OCI-LY3 (cell line): ENCODE data around the gene TNFRSF14.

ENCODE experiments used
- H2AFZ ChIP-seq: fragments of 200-600, 300-600 bp; shearing (Covaris generic); 2 replicates; pipeline ENCODE4 v1.6.0; 2014; ENCODE audit warnings: antibody characterized with exemption, low read depth, low read length
- H3K27ac ChIP-seq: fragments of 200-600, 300-600 bp; sonication (generic); 2 replicates; pipeline ENCODE4 v1.5.1; 2014; ENCODE audit warnings: mild to moderate bottlenecking, low read length, moderate library complexity, mixed read lengths
- H3K27me3 ChIP-seq: fragments of 200-600, 300-600 bp; sonication (generic); 2 replicates; pipeline ENCODE4 v1.6.1; 2014; ENCODE audit warnings: low read depth, low read length, mixed read lengths
- H3K36me3 ChIP-seq: fragments of 200-600, 300-600 bp; sonication (generic); replicated peaks from 2 replicates; pipeline ENCODE3; 2014; ENCODE audit warnings: low read depth, low read length, mixed read lengths
- H3K4me1 ChIP-seq: fragments of 300-600, 200-600 bp; sonication (generic); 2 replicates; pipeline ENCODE4 v1.6.1; 2014; ENCODE audit warnings: low read length, mixed read lengths
- H3K4me2 ChIP-seq: fragments of 200-600, 300-600 bp; sonication (generic); 2 replicates; pipeline ENCODE4 v1.6.1; 2014; ENCODE audit warnings: low read length, mixed read lengths
- H3K4me3 ChIP-seq: fragments of 300-600, 200-600 bp; sonication (generic); 2 replicates; pipeline ENCODE4 v1.5.1; 2014; ENCODE audit warnings: antibody characterized with exemption, mild to moderate bottlenecking, low read length, moderate library complexity
- H3K79me2 ChIP-seq: fragments of 300-600, 200-600 bp; shearing (Covaris generic); 2 replicates; pipeline ENCODE4 v1.6.1; 2014; ENCODE audit warnings: mild to moderate bottlenecking, low read length, mixed read lengths
- H3K9ac ChIP-seq: fragments of 300-600, 200-600 bp; shearing (Covaris generic); 2 replicates; pipeline ENCODE4 v1.6.0; 2014; ENCODE audit warnings: mild to moderate bottlenecking, low read length, moderate library complexity
- H3K9me3 ChIP-seq: fragments of 200-600, 300-600 bp; shearing (Covaris generic); 2 replicates; pipeline ENCODE4 v1.6.1; 2014; ENCODE audit warnings: low read length, mixed read lengths; ENCODE audit not compliant: insufficient read depth
- H4K20me1 ChIP-seq: fragments of 200-600, 300-600 bp; sonication (generic); 2 replicates; pipeline ENCODE4 v1.6.1; 2016; ENCODE audit warnings: low read length, mixed read lengths; ENCODE audit not compliant: insufficient read depth
- CTCF ChIP-seq: fragments of 200-600, 300-600 bp; sonication (generic); IDR thresholded peaks from 2 replicates; pipeline ENCODE4 v1.5.1; 2014; ENCODE audit warnings: antibody characterized with exemption, low read length, low read depth
- EZH2phosphoT487 ChIP-seq: fragments of 200-600 bp; shearing (Covaris generic); IDR thresholded peaks from 2 replicates; pipeline ENCODE4 v1.6.1; 2018; ENCODE audit warnings: antibody characterized with exemption, mixed run types, low read depth

Gene TNFRSF14

GRCh38 chr1:2561446-2561845, 5.3 kb downstream of the TNFRSF14 start:
- Histone ChIP-seq H3K4me2 (no peak overlapping the region), H3K4me1 (peaks cover 11% of the 10 kb centered on the region), H2AFZ (no peak overlapping the region), H3K27ac (no peak overlapping the region), H3K9me3 (no peaks in the 10 kb centered on the region), H4K20me1 (no peaks in the 10 kb centered on the region), H3K9ac (no peak overlapping the region), H3K36me3 (peaks cover 14% of the 10 kb centered on the region), H3K4me3 (no peak overlapping the region), H3K27me3 (no peaks in the 10 kb centered on the region), H3K79me2 (no peaks in the 10 kb centered on the region; the same call in 1 of the 2 replicates)
- TF ChIP-seq EZH2phosphoT487 (no peak), CTCF (no peak)

GRCh38 chr1:2561898-2562895, 6.0 kb downstream of the TNFRSF14 start:
- TF ChIP-seq CTCF: peak; percentile 34; the same call in 1 of the 2 replicates
- TF ChIP-seq EZH2phosphoT487: no peak
- Histone ChIP-seq H3K4me1 (peaks cover 5% of the 10 kb centered on the region), H3K9me3 (no peaks in the 10 kb centered on the region), H3K36me3 (peaks cover 14% of the 10 kb centered on the region), H3K4me3 (no peak overlapping the region), H3K9ac (no peak overlapping the region), H3K79me2 (no peaks in the 10 kb centered on the region; the same call in 1 of the 2 replicates), H3K27ac (no peak overlapping the region), H4K20me1 (no peaks in the 10 kb centered on the region), H3K4me2 (no peak overlapping the region), H3K27me3 (no peaks in the 10 kb centered on the region), H2AFZ (no peak overlapping the region)

GRCh38 chr1:2563205-2563604, 7.0 kb downstream of the TNFRSF14 start:
- H3K79me2 ChIP-seq: no peaks in the 10 kb centered on the region
- H3K4me1 ChIP-seq: no peaks in the 10 kb centered on the region
- no peak overlapping the region for H3K4me3 ChIP-seq
- no peaks in the 10 kb centered on the region for H3K27me3 ChIP-seq
- H2AFZ ChIP-seq: no peak overlapping the region
- H3K27ac ChIP-seq: no peak overlapping the region
- H3K36me3 ChIP-seq: peaks cover 8% of the 10 kb centered on the region
- H4K20me1 ChIP-seq: no peaks in the 10 kb centered on the region
- no peak overlapping the region for H3K9ac ChIP-seq
- H3K9me3 ChIP-seq: no peaks in the 10 kb centered on the region
- no peak overlapping the region for H3K4me2 ChIP-seq
- no peak for TF ChIP-seq CTCF
- TF ChIP-seq EZH2phosphoT487: no peak

- 0 out of 2 replicates have a peak, but pooled peaks cover 3% of the 10 kb centered on the region for H3K4me1 ChIP-seq
- TF ChIP-seq EZH2phosphoT487 (no peak), CTCF (no peak)
- H4K20me1 ChIP-seq: no peaks in the 10 kb centered on the region
- H3K4me2 ChIP-seq: no peak overlapping the region
- no peaks in the 10 kb centered on the region for H3K9me3 ChIP-seq
- H2AFZ ChIP-seq: no peak overlapping the region
- no peaks in the 10 kb centered on the region for H3K27me3 ChIP-seq
- no peak overlapping the region for H3K9ac ChIP-seq
- no peaks in the 10 kb centered on the region for H3K79me2 ChIP-seq
- no peak overlapping the region for H3K27ac ChIP-seq
- no peaks in the 10 kb centered on the region for H3K36me3 ChIP-seq
- no peak overlapping the region for H3K4me3 ChIP-seq
These were observed 8.0 kb downstream of the TNFRSF14 start for GRCh38 chr1:2564006-2564814.
